ENCODE data around the gene UPP2. TPM values are rescaled to one million over a fixed set of nuclear protein-coding genes. Genes with fewer than 3 reads are reported as not detected.

UPP2 gene
- total RNA-seq, 1 experiment from 2014 or later: not detected

DNA sequence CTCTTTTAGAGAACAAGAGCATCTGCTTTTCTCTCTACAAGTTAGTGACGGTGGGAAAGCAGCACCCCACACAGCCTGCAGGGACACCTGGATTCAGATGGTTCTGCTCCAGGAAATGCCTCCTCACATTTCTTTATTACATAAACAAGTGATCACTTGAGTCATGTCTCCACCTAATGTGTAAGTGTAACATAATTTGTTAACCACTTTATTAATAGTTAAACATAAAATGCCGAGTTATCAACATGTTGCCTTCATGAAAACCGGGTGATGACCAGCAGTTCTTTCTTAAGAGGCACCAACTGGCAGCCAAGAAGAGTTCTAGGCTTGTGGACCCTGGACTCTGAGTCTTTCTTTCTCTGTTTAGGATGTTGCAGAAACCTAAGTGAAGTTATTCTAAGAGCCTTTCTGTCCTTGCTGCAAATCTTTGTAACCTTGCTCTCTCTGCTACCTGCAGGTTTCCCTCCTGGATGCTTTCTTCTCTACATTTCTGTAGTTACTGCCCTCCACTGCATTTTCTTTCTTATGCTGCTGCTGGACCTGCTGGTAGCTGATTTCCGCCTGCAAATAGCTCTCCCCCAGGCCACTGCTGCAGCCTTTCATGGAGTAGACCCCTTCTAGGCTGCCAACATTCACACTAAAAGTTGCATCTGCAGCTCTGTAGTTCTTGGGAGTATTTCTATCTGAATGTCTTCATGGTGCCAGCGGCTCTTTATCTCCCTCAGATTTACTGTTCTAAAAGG, 24.3 kb downstream of the UPP2 start:
- ATAC-seq (no peak), DNase-seq (ENCODE audit: low read depth, low spot score) (no peak)
- ChIA-PET POLR2A (no interaction called here), CTCF (no interaction called here)
- intact Hi-C loops (cut with micrococcal nuclease; ENCODE audit: unreplicated experiment): no loop called here
- in situ Hi-C loops (cut with HindIII; ENCODE audit: low pct_unique_long_range_greater_than_20kb, low sequenced_read_pairs): no loop called here
- Histone ChIP-seq H3K9me3 (ENCODE audit: control insufficient read depth, insufficient read depth, low read depth, low read length) (no peaks in the 10 kb centered on the region), H3K4me3 (ENCODE audit: low read depth in 2 of 2, low read length in 2 of 2) (no peak overlapping the region), H3K4me1 (ENCODE audit: control insufficient read depth, insufficient read depth, low read length) (no peaks in the 10 kb centered on the region), H3K27ac (ENCODE audit: low read length) (no peak overlapping the region), H3K27me3 (ENCODE audit: control insufficient read depth, insufficient read depth, low read length) (peaks cover 8% of the 10 kb centered on the region), H3K36me3 (ENCODE audit: control insufficient read depth, insufficient read depth, low read length) (no peaks in the 10 kb centered on the region)
- BruUV-seq (replicated peaks): no TSS peak
- TF ChIP-seq, protein P1, sequence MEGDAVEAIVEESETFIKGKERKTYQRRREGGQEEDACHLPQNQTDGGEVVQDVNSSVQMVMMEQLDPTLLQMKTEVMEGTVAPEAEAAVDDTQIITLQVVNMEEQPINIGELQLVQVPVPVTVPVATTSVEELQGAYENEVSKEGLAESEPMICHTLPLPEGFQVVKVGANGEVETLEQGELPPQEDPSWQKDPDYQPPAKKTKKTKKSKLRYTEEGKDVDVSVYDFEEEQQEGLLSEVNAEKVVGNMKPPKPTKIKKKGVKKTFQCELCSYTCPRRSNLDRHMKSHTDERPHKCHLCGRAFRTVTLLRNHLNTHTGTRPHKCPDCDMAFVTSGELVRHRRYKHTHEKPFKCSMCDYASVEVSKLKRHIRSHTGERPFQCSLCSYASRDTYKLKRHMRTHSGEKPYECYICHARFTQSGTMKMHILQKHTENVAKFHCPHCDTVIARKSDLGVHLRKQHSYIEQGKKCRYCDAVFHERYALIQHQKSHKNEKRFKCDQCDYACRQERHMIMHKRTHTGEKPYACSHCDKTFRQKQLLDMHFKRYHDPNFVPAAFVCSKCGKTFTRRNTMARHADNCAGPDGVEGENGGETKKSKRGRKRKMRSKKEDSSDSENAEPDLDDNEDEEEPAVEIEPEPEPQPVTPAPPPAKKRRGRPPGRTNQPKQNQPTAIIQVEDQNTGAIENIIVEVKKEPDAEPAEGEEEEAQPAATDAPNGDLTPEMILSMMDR (IDR thresholded peaks at IDR 0.05): no peak
- no peak for TF ChIP-seq POLR2AphosphoS5 (IDR thresholded peaks at IDR 0.05; ENCODE audit: low read depth, low read length)
- no peak for TF ChIP-seq SIN3A (IDR thresholded peaks at IDR 0.05; ENCODE audit: borderline replicate concordance, insufficient read depth, low read depth, low read length)
- TF ChIP-seq TCF7L2 (IDR thresholded peaks at IDR 0.05; ENCODE audit: low read depth, low read length): no peak
- no peak for TF ChIP-seq REST (IDR thresholded peaks at IDR 0.05; ENCODE audit: insufficient read depth in 1 of 2, low read depth in 2 of 2, low read length in 1 of 2)

DNA sequence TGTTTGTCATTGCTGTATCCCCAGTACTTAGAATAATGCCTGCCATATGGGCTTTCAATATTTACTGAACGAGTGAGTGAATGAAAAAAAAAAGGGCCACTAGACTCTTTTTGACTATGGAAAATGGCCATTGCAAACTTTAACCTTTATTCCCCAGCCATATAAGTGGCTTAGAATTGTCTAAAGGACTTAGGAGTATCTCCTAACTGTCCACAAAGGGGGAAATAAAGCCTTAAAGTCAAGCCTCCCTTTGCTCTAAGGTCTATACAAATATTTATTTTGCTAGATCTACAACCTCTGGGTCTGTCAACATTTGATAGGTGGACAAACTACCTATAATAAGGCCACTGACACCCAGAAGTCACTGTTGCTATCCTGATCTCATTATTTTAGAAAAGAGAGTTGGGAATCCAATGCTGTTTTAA, 25.7 kb downstream of the UPP2 start:
- peaks cover 5% of the 10 kb centered on the region for H3K27me3 ChIP-seq (ENCODE audit: control insufficient read depth, insufficient read depth, low read length)
- in situ Hi-C loops (cut with HindIII; ENCODE audit: low pct_unique_long_range_greater_than_20kb, low sequenced_read_pairs): no loop called here
- CTCF ChIA-PET: no interaction called here
- no peak overlapping the region for H3K4me3 ChIP-seq (ENCODE audit: low read depth in 2 of 2, low read length in 2 of 2)
- no peaks in the 10 kb centered on the region for H3K4me1 ChIP-seq (ENCODE audit: control insufficient read depth, insufficient read depth, low read length)
- no peaks in the 10 kb centered on the region for H3K36me3 ChIP-seq (ENCODE audit: control insufficient read depth, insufficient read depth, low read length)
- no peak overlapping the region for H3K27ac ChIP-seq (ENCODE audit: low read length)
- no peaks in the 10 kb centered on the region for H3K9me3 ChIP-seq (ENCODE audit: control insufficient read depth, insufficient read depth, low read depth, low read length)
- ATAC-seq (no peak), DNase-seq (ENCODE audit: low read depth, low spot score) (no peak)
- BruUV-seq (replicated peaks): no TSS peak
- POLR2A ChIA-PET: no interaction called here
- TF ChIP-seq, protein P1 (IDR thresholded peaks at IDR 0.05): no peak
- TF ChIP-seq SIN3A (IDR thresholded peaks at IDR 0.05; ENCODE audit: borderline replicate concordance, insufficient read depth, low read depth, low read length) (no peak), POLR2AphosphoS5 (IDR thresholded peaks at IDR 0.05; ENCODE audit: low read depth, low read length) (no peak), REST (IDR thresholded peaks at IDR 0.05; ENCODE audit: insufficient read depth in 1 of 2, low read depth in 2 of 2, low read length in 1 of 2) (no peak), TCF7L2 (IDR thresholded peaks at IDR 0.05; ENCODE audit: low read depth, low read length) (no peak)
- intact Hi-C loops (cut with micrococcal nuclease; ENCODE audit: unreplicated experiment): no loop called here
